ENCODE measurements around the gene ATP6V0A1.

- no peak for TF ChIP-seq CTCF (IDR thresholded peaks at IDR 0.05)
- TF ChIP-seq EP300 (IDR thresholded peaks at IDR 0.05) = no peak
- no peak for TF ChIP-seq POLR2AphosphoS5 (IDR thresholded peaks at IDR 0.05)
Measured at GRCh38 chr17:42541041-42541833, 82.6 kb downstream of the ATP6V0A1 start.
